ENCODE data around the gene ITPA. TPM values are rescaled to one million over a fixed set of nuclear protein-coding genes. Genes with fewer than 3 reads are reported as not detected.

The ITPA gene
- total and polyA plus RNA-seq, 2 of the 13 experiments (the other 11 are each of a cell fraction or from before 2014, with no cell fraction given): 60.1 to 103 TPM

- TF ChIP-seq HNF1A (IDR thresholded peaks at IDR 0.05; ENCODE audit: low read depth): no peak
- TF ChIP-seq HNF1A (CRISPR knock-in tag; IDR thresholded peaks at IDR 0.05; ENCODE audit: borderline replicate concordance): peak; percentile 67
- TF ChIP-seq MTF1 (CRISPR knock-in tag; IDR thresholded peaks at IDR 0.05): no peak; the same call in 1 of the 2 replicates
- TF ChIP-seq ZFP62 (CRISPR knock-in tag; IDR thresholded peaks at IDR 0.05): no peak
- TF ChIP-seq ZNF34 (CRISPR knock-in tag; IDR thresholded peaks at IDR 0.05; ENCODE audit: borderline replicate concordance): peak; percentile 63; the same call in 1 of the 2 replicates
- TF ChIP-seq NR2F1 (CRISPR knock-in tag; IDR thresholded peaks at IDR 0.05): peak; percentile 47 to 49; a peak in 2 of 4 replicates
- peak; percentile 93 for TF ChIP-seq ZBTB4 (CRISPR knock-in tag; IDR thresholded peaks at IDR 0.05; ENCODE audit: borderline replicate concordance)
- TF ChIP-seq HOXA7 (CRISPR knock-in tag; IDR thresholded peaks at IDR 0.05): no peak
- TF ChIP-seq, protein P1, sequence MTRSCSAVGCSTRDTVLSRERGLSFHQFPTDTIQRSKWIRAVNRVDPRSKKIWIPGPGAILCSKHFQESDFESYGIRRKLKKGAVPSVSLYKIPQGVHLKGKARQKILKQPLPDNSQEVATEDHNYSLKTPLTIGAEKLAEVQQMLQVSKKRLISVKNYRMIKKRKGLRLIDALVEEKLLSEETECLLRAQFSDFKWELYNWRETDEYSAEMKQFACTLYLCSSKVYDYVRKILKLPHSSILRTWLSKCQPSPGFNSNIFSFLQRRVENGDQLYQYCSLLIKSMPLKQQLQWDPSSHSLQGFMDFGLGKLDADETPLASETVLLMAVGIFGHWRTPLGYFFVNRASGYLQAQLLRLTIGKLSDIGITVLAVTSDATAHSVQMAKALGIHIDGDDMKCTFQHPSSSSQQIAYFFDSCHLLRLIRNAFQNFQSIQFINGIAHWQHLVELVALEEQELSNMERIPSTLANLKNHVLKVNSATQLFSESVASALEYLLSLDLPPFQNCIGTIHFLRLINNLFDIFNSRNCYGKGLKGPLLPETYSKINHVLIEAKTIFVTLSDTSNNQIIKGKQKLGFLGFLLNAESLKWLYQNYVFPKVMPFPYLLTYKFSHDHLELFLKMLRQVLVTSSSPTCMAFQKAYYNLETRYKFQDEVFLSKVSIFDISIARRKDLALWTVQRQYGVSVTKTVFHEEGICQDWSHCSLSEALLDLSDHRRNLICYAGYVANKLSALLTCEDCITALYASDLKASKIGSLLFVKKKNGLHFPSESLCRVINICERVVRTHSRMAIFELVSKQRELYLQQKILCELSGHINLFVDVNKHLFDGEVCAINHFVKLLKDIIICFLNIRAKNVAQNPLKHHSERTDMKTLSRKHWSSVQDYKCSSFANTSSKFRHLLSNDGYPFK (CRISPR knock-in tag; IDR thresholded peaks at IDR 0.05; ENCODE audit: borderline replicate concordance): peak; percentile 84
- peak; percentile 92; the same call in 1 of the 2 replicates for TF ChIP-seq ZNF124 (CRISPR knock-in tag; IDR thresholded peaks at IDR 0.05)
- TF ChIP-seq ZNF646 (CRISPR knock-in tag; IDR thresholded peaks at IDR 0.05): no peak
Measured at GRCh38 chr20:3218307-3218988, 9.2 kb downstream of the ITPA start (continued).

Measured in HepG2 (cell line).